ENCODE data around the gene PCDHGB2.
"Not testable (repeated sequence)": the region's sequence is repeated elsewhere in the genome, so short reads cannot be mapped to it uniquely, and the experiment has no call there.

Gene PCDHGB2

GRCh38 chr5:141363952-141364660, 4.3 kb downstream of the PCDHGB2 start, which contains the start of gene PCDHGA5:
Gene PCDHGA5, plus strand, starts transcription at chr5:141364162. Its CDS starts 169 bp downstream, at chr5:141364331.
- DNase-seq, result no peak
- TF ChIP-seq GATA1 (IDR thresholded peaks at IDR 0.05; ENCODE audit: low read depth, low read length), result no peak
- TF ChIP-seq POLR2A (IDR thresholded peaks at IDR 0.05; ENCODE audit: low read length), result no peak

- no peak for TF ChIP-seq POLR2A (IDR thresholded peaks at IDR 0.05; ENCODE audit: low read length)
- TF ChIP-seq GATA1 (IDR thresholded peaks at IDR 0.05; ENCODE audit: low read depth, low read length), result no peak
- DNase-seq, result no peak
These were observed 6.5 kb downstream of the PCDHGB2 start for GRCh38 chr5:141366016-141366896.

- peak; percentile 4 to 8 for DNase-seq
- TF ChIP-seq GATA1 (IDR thresholded peaks at IDR 0.05; ENCODE audit: low read depth, low read length), result no peak
These were observed 10.4 kb downstream of the PCDHGB2 start, which contains the start of gene PCDHGB3 for GRCh38 chr5:141369994-141370848. Gene PCDHGB3, plus strand, starts transcription at chr5:141370242. Its CDS starts 153 bp downstream, at chr5:141370395.

GRCh38 chr5:141371572-141372475, 12.0 kb downstream of the PCDHGB2 start:
- no peak for DNase-seq

GRCh38 chr5:141373673-141374317, 14.0 kb downstream of the PCDHGB2 start, which contains the start of gene PCDHGA6:
Gene PCDHGA6, plus strand, starts transcription at chr5:141373891. Its CDS starts 193 bp downstream, at chr5:141374084.
- DNase-seq, result peak; percentile 3 to 10
- no peak for TF ChIP-seq GATA1 (IDR thresholded peaks at IDR 0.05; ENCODE audit: low read depth, low read length)
- TF ChIP-seq POLR2A (IDR thresholded peaks at IDR 0.05; ENCODE audit: low read length), result no peak

More at GRCh38 chr5:141371572-141372475, 12.0 kb downstream of the PCDHGB2 start:
- TF ChIP-seq GATA1 (IDR thresholded peaks at IDR 0.05; ENCODE audit: low read depth, low read length) (no peak), POLR2A (IDR thresholded peaks at IDR 0.05; ENCODE audit: low read length) (no peak)

GRCh38 chr5:141374627-141375026, 14.8 kb downstream of the PCDHGB2 start:
- no peak for DNase-seq
- TF ChIP-seq GATA1 (IDR thresholded peaks at IDR 0.05; ENCODE audit: low read depth, low read length) (no peak), POLR2A (IDR thresholded peaks at IDR 0.05; ENCODE audit: low read length) (no peak)

- not testable (repeated sequence) for DNase-seq
These were observed 15.8 kb downstream of the PCDHGB2 start for GRCh38 chr5:141375444-141376155.

- TF ChIP-seq POLR2A (IDR thresholded peaks at IDR 0.05; ENCODE audit: low read length), result no peak
- TF ChIP-seq GATA1 (IDR thresholded peaks at IDR 0.05; ENCODE audit: low read depth, low read length), result no peak
- no peak for DNase-seq
These were observed 22.9 kb downstream of the PCDHGB2 start, which contains the start of gene PCDHGA7 for GRCh38 chr5:141382469-141383294. Gene PCDHGA7, plus strand, starts transcription at chr5:141382742. Its CDS starts 158 bp downstream, at chr5:141382900.

GRCh38 chr5:141383345-141383744, 23.6 kb downstream of the PCDHGB2 start:
- no peak for DNase-seq
- TF ChIP-seq GATA1 (IDR thresholded peaks at IDR 0.05; ENCODE audit: low read depth, low read length) (no peak), POLR2A (IDR thresholded peaks at IDR 0.05; ENCODE audit: low read length) (no peak)

- TF ChIP-seq POLR2A (IDR thresholded peaks at IDR 0.05; ENCODE audit: low read length) (no peak), GATA1 (IDR thresholded peaks at IDR 0.05; ENCODE audit: low read depth, low read length) (no peak)
- DNase-seq, result no peak
These were observed 24.9 kb downstream of the PCDHGB2 start for GRCh38 chr5:141384471-141385267.

- peak in 1 of 2 experiments; percentile 12 for DNase-seq
These were observed 27.9 kb downstream of the PCDHGB2 start, which contains the start of gene PCDHGB4 for GRCh38 chr5:141387557-141388311. Gene PCDHGB4, plus strand, starts transcription at chr5:141387698. Its CDS starts 187 bp downstream, at chr5:141387885.

Measured in erythroblast (primary cell).